ENCODE results near the gene CCDC117.
"Not testable (repeated sequence)": the region's sequence is repeated elsewhere in the genome, so short reads cannot be mapped to it uniquely, and the experiment has no call there.

CCDC117 gene

GRCh38 chr22:28800308-28801041 is 28.0 kb downstream of the CCDC117 start, which contains the start of gene XBP1:
Gene XBP1 (minus strand): TSS chr22:28800569.
- in situ Hi-C loops (cut with MboI; ENCODE audit: low sequenced_read_pairs), result no loop called here

DNA sequence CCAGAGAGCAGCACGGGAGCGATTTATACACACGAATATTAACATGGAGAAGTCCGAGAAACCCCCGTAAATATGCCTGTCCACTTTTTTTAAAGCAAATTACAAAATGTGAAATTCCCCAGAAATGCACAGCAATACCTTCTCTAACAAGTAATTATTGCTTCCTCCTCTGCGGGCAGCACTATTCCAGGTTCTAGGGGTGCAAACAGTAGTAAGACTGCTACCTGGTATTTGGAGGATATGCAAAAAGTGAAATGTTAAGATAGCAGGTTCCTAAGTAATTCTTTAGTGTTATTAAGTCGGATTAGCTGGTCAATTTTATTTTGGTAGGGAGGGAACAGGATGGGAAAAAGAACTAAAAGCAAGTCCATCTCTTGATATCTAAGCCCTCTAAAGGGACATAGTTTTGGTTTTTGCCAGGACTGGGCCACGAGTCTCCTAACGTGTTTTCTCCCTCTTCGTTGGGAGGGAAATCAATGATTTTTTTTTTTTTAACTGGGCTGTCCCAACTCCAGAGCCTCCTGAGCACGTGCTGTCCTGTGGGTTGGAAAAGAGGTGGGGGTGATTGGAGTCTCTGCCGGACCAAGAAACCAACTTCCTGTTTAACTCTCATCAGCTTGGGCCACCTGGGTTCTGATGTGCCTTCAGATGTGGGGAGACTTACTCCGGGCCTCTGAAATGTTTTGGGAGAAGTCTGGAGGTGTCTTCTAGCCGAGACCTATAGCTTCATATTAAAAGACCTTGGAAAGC is 29.5 kb downstream of the CCDC117 start:
- in situ Hi-C loops (cut with MboI; ENCODE audit: low sequenced_read_pairs), result no loop called here

- in situ Hi-C loops (cut with MboI; ENCODE audit: low sequenced_read_pairs), result no loop called here
Observed at GRCh38 chr22:28802595-28803123, 30.2 kb downstream of the CCDC117 start.

GRCh38 chr22:28805426-28805825 is 32.9 kb downstream of the CCDC117 start:
- in situ Hi-C loops (cut with MboI; ENCODE audit: low sequenced_read_pairs), result not testable (repeated sequence)

- in situ Hi-C loops (cut with MboI; ENCODE audit: low sequenced_read_pairs), result no loop called here
Observed at GRCh38 chr22:28808716-28809355, 36.3 kb downstream of the CCDC117 start.

DNA sequence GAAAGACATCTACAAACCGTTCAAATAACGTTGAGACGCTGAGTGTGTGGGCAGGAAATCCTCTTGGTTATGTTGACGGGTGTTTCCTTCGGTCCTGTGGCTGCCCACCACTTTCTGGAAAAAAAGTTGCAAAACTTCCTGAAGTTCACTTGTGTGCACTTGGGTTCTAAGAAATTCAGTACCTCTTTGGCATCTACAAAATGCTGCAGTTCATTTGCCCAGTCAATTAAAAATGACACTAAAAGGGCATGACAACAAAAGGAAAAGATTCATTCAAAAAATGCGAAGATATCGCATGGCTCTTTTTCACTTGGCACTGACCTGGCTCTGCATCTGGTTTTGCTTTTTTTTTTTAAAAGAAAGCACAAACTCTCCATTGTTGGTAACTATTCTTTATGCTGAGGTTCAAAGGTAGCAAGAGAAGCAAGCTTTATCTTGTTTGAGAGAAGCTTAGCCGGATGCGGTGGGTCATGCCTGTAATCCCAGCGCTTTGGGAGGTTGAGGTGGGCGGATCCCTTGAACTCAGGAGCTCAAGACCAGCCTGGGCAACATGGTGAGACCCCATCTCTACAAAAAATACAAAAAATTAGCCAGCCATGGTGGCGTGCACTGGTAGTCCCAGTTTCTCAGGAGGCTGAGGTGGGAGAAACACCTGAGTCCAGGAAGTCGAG is 38.5 kb downstream of the CCDC117 start:
- in situ Hi-C loops (cut with MboI; ENCODE audit: low sequenced_read_pairs), result no loop called here

DNA sequence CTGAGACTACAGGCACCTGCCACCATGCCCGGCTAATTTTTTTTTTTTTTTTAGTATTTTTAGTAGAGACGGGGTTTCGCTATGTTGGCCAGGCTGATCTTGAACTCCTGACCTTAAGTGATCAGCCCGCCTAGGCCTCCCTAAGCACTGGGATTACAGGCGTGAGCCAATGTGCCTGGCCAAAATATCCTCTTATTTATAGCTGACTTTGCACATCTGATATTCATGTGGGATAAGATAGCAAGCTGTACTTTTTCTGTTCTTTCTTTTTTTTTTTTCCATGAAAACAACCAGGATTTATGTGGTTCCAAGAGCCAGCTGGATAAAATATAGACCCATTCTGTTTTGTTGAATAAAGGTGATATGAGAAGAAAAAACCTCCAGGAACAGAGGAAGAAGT is 40.0 kb downstream of the CCDC117 start:
- in situ Hi-C loops (cut with MboI; ENCODE audit: low sequenced_read_pairs), result no loop called here

GRCh38 chr22:28813772-28814518 is 41.5 kb downstream of the CCDC117 start:
- in situ Hi-C loops (cut with MboI; ENCODE audit: low sequenced_read_pairs), result no loop called here

- in situ Hi-C loops (cut with MboI; ENCODE audit: low sequenced_read_pairs), result no loop called here
Observed at GRCh38 chr22:28815111-28815510, 42.6 kb downstream of the CCDC117 start.

DNA sequence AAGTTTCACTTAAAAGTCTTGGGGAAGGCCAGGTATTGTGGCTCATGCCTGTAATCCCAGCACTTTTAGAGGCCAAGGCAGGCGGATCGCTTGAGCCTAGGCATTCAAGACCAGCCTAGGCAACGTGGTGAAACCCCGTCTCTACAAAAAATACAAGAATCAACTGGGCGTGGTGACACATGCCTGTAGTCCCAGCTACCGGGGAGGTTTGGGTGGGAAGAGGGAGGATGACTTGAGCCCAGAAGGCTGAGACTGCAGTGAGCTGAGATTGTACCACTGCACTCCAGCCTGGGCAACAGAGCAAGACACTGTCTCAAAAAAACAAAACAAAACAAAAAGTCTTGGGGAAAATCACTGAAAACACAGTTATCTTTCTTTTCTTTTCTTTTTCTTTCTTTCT is 43.2 kb downstream of the CCDC117 start:
- in situ Hi-C loops (cut with MboI; ENCODE audit: low sequenced_read_pairs), result no loop called here

GRCh38 chr22:28817064-28817463 is 44.6 kb downstream of the CCDC117 start:
- in situ Hi-C loops (cut with MboI; ENCODE audit: low sequenced_read_pairs), result no loop called here

DNA sequence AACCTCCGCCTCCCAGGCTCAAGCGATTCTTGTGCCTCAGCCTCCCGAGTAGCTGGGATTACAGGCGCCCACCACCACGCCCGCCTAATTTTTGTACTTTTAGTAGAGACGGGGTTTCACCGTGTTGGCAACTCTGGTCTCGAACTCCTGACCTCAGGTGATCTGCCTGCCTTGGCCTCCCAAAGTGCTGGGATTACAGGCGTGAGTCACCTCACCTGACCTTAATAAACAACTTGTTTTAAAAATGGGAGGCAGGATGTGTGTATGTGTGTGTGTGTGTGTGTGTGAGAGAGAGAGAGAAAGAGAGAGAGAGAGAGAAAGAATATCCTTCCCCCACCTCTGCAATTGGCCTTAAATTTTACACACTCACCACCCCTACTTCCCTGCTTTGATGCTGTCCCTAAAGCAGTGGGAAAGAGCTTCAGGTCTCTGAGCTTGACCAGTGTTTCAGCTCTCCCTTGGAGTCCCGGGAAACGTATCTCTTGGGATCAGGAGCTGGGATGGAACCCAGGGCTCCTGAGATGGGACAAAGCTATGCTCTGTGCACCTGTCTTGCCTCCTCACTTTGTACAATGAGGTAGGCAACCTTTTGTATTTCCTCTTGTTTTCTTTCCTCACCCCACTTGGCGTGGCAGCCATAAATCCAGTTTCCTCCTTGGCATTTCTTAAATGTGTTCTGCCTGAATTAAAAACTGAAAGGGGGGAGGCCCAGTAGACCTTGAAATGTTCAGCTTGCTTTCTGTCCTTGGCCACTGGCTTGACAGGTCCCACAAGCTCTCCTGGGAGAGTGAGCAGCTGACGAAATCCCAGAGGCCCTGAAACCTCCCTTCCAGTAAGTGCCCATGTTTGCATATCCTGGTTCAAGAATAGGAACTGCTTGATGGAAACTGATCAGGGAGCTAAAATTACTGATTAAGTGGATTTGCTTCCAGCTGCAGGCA is 45.7 kb downstream of the CCDC117 start:
- in situ Hi-C loops (cut with MboI; ENCODE audit: low sequenced_read_pairs), result no loop called here

GRCh38 chr22:28819253-28820096 is 47.0 kb downstream of the CCDC117 start:
- in situ Hi-C loops (cut with MboI; ENCODE audit: low sequenced_read_pairs), result no loop called here

DNA sequence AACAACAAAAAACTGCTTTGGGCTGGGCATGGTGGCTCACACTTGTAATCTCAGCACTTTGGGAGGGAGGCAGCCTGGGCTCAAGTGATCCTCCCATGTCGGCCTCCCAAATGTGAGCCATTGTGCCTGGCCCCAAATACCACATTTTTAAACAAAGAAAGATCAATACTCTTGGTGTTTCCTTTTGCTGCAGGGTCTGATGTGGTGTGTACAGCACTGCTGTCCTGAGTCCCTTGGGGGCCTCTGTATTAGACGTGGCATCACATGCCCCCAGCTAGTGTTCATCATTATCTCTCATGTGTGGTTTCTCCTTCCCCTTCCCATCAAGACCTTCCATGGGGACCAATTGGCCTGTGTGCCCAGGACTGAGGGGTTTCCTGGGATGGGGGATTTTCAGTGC is 48.4 kb downstream of the CCDC117 start:
- in situ Hi-C loops (cut with MboI; ENCODE audit: low sequenced_read_pairs), result no loop called here

- in situ Hi-C loops (cut with MboI; ENCODE audit: low sequenced_read_pairs), result no loop called here
Observed at GRCh38 chr22:28821452-28821851, 49.0 kb downstream of the CCDC117 start.

DNA sequence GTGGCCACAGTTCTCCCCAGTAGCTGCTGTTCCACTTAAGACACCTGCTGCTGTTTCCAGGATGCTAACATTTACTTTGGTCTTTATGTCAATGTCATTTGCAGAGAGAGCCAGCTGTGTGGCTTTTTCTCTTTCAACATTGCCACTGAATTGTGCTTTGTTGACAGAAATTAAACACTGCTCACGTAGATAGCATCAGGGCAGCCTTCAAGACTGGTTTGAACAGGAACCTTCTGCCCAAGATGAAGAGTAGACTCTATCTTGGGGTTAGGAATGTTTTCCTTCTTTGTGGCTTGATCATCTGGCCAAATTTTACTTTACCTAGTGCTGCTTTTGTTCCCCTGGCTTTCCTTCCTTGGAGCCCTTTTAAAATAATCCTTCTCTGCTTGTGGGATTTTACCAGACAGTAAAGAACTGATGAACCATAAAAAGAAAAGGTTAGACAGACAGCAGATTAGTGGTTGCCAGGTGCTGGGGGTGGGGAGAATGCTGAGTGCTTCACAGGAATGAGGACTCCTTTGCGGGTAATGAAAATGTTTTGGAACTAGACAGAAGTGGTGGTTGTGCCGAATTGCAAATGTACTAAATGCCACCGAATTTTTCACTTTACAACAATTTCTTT is 50.5 kb downstream of the CCDC117 start:
- in situ Hi-C loops (cut with MboI; ENCODE audit: low sequenced_read_pairs), result no loop called here

GRCh38 chr22:28824455-28824854 is 52.0 kb downstream of the CCDC117 start:
- in situ Hi-C loops (cut with MboI; ENCODE audit: low sequenced_read_pairs), result not testable (repeated sequence)

GRCh38 chr22:28826430-28826829 is 53.9 kb downstream of the CCDC117 start:
- in situ Hi-C loops (cut with MboI; ENCODE audit: low sequenced_read_pairs), result loop anchor here (25.0 kb wide), 1 partner anchor 789 kb away; no protein-coding TSS in a partner anchor
